IMR-90 (cell line): ENCODE measurements around the gene CAMK2D. TPM values are rescaled to one million over a fixed set of nuclear protein-coding genes. Genes with fewer than 3 reads are reported as not detected.

Source experiments
- ATAC-seq: fragments of 200-7000 bp; cut with Tn5 transposase; 2 replicates; pipeline ENCODE4 v1.9.1; 2020; ENCODE audit warnings: low read depth, mild to moderate bottlenecking, moderate library complexity
- BruUV-seq: library from RNA; stranded (reverse); fragments of 400-500 nt; replicated peaks from 2 replicates; lab custom pipeline; 2021; lab: Mats Ljungman, UMichigan
- CTCF ChIA-PET: fragments of 300-600 bp; formaldehyde crosslinking; extraction: SDS; loops from one replicate; lab custom pipeline; 2021; ENCODE audit warnings: antibody characterized with exemption; lab: Yijun Ruan, JAX
- POLR2A ChIA-PET: fragments of 300-600 bp; sonication (Branson Sonifier 250); formaldehyde crosslinking; loops from one replicate; lab custom pipeline; 2022; ENCODE audit warnings: antibody characterized with exemption; ENCODE audit not compliant: unreplicated experiment; lab: Charles Lee
- DNase-seq: peaks from one replicate; pipeline ENCODE4 v3.0.0; 2013
- H2AFZ ChIP-seq: replicated peaks from 2 replicates; pipeline ENCODE3; 2013; ENCODE audit warnings: low read length, mild to moderate bottlenecking; ENCODE audit not compliant: poor library complexity
- H2AK5ac ChIP-seq: 2 replicates; pipeline ENCODE4 v1.6.1; 2013; ENCODE audit warnings: low read depth, low read length, inconsistent platforms
- H2AK9ac ChIP-seq: replicated peaks from 2 replicates; pipeline ENCODE3; 2013; ENCODE audit warnings: mild to moderate bottlenecking, low read depth, low read length, moderate library complexity; ENCODE audit not compliant: poor library complexity
- H2BK120ac ChIP-seq: 2 replicates; pipeline ENCODE4 v1.6.1; 2013; ENCODE audit warnings: low read depth, low read length, inconsistent platforms
- H2BK15ac ChIP-seq: 3 replicates; pipeline ENCODE4 v1.6.1; 2013; ENCODE audit warnings: low read depth, low read length, inconsistent platforms
- H2BK20ac ChIP-seq: 2 replicates; pipeline ENCODE4 v1.6.1; 2013; ENCODE audit warnings: low read depth, mild to moderate bottlenecking, inconsistent platforms, low read length, moderate library complexity
- H2BK5ac ChIP-seq: 2 replicates; pipeline ENCODE4 v1.6.1; 2013; ENCODE audit warnings: mild to moderate bottlenecking, low read depth, low read length, inconsistent platforms; ENCODE audit not compliant: poor library complexity, severe bottlenecking
- H3K14ac ChIP-seq: replicated peaks from 2 replicates; pipeline ENCODE4 v1.6.1; 2013; ENCODE audit warnings: low read depth, low read length, inconsistent platforms
- H3K18ac ChIP-seq: 2 replicates; pipeline ENCODE4 v1.6.1; 2013; ENCODE audit warnings: low read depth, low read length, control low read depth
- H3K23ac ChIP-seq: 2 replicates; pipeline ENCODE4 v1.6.1; 2013; ENCODE audit warnings: low read depth, low read length, inconsistent platforms
- H3K27ac ChIP-seq: 2 replicates; pipeline ENCODE4 v1.5.1; 2013; ENCODE audit warnings: mild to moderate bottlenecking, control low read depth, low read length; ENCODE audit not compliant: insufficient read depth
- H3K27me3 ChIP-seq: 2 replicates; pipeline ENCODE4 v1.6.1; 2013; ENCODE audit warnings: low read length; ENCODE audit not compliant: control insufficient read depth, insufficient read depth
- H3K36me3 ChIP-seq: 2 replicates; pipeline ENCODE4 v1.6.1; 2013; ENCODE audit warnings: low read length, mixed read lengths; ENCODE audit not compliant: control insufficient read depth, insufficient read depth
- H3K4ac ChIP-seq: 2 replicates; pipeline ENCODE4 v1.6.1; 2013; ENCODE audit warnings: low read depth, low read length, inconsistent platforms
- H3K4me1 ChIP-seq: 2 replicates; pipeline ENCODE4 v1.6.1; 2013; ENCODE audit warnings: low read length, mixed read lengths; ENCODE audit not compliant: control insufficient read depth, insufficient read depth
- H3K4me2 ChIP-seq: 2 replicates; pipeline ENCODE4 v1.6.1; 2013; ENCODE audit warnings: low read depth, mild to moderate bottlenecking, control low read depth, low read length, moderate library complexity
- H3K4me3 ChIP-seq: 2 replicates; pipeline ENCODE4 v1.5.1; 2013; ENCODE audit warnings: low read depth, mild to moderate bottlenecking, control low read depth, low read length, moderate library complexity; ENCODE audit not compliant: insufficient read depth
- H3K56ac ChIP-seq: 2 replicates; pipeline ENCODE4 v1.6.1; 2013; ENCODE audit warnings: low read length, inconsistent platforms; ENCODE audit not compliant: insufficient read depth; ENCODE audit errors: extremely low read depth
- H3K79me1 ChIP-seq, 2 experiments: 2 replicates each; pipeline ENCODE4 v1.6.1; 2013; ENCODE audit warnings: low read length in 2 of 2, inconsistent platforms in 1 of 2, low read depth in 1 of 2
- H3K9ac ChIP-seq: 2 replicates; pipeline ENCODE4 v1.6.1; 2013; ENCODE audit warnings: low read depth, low read length, control low read depth
- H3K9me1 ChIP-seq: 2 replicates; pipeline ENCODE4 v1.6.1; 2013; ENCODE audit warnings: low read length, inconsistent platforms; ENCODE audit not compliant: insufficient read depth
- H3K9me3 ChIP-seq: 2 replicates; pipeline ENCODE4 v1.6.1; 2013; ENCODE audit warnings: low read length; ENCODE audit not compliant: control insufficient read depth, insufficient read depth
- H4K20me1 ChIP-seq: 2 replicates; pipeline ENCODE4 v1.6.1; 2013; ENCODE audit warnings: low read length, inconsistent platforms; ENCODE audit not compliant: insufficient read depth
- H4K5ac ChIP-seq: 2 replicates; pipeline ENCODE4 v1.6.1; 2013; ENCODE audit warnings: mild to moderate bottlenecking, low read depth, low read length, control low read depth
- H4K8ac ChIP-seq, 2 experiments: 2 replicates each; pipeline ENCODE4 v1.6.1; 2013; ENCODE audit warnings: low read depth in 2 of 2, low read length in 2 of 2, control low read depth in 1 of 2, inconsistent platforms in 1 of 2
- H4K91ac ChIP-seq: 2 replicates; pipeline ENCODE4 v1.6.1; 2013; ENCODE audit warnings: low read depth, low read length, inconsistent platforms; ENCODE audit not compliant: insufficient read depth
- CEBPB ChIP-seq: IDR thresholded peaks from 2 replicates; pipeline ENCODE4 v1.6.1; 2012; ENCODE audit warnings: low read depth, low read length, improper control_type of control experiment
- CHD1 ChIP-seq: IDR thresholded peaks from 2 replicates; pipeline ENCODE4 v1.6.1; 2012; ENCODE audit warnings: low read depth, low read length, improper control_type of control experiment
- FOS ChIP-seq: fragments of 150-350 bp; IDR thresholded peaks from 2 replicates; pipeline ENCODE4 v1.6.1; 2016; ENCODE audit warnings: low read depth, low read length
- MAFK ChIP-seq: IDR thresholded peaks from 2 replicates; pipeline ENCODE4 v1.6.1; 2012; ENCODE audit warnings: low read depth, low read length, improper control_type of control experiment
- MAZ ChIP-seq: IDR thresholded peaks from 2 replicates; pipeline ENCODE4 v1.6.1; 2012; ENCODE audit warnings: low read depth, mild to moderate bottlenecking, low read length, improper control_type of control experiment, moderate library complexity, borderline replicate concordance
- MXI1 ChIP-seq: IDR thresholded peaks from 2 replicates; pipeline ENCODE4 v1.6.1; 2012; ENCODE audit warnings: low read depth, mild to moderate bottlenecking, low read length, moderate library complexity, borderline replicate concordance
- NFE2L2 ChIP-seq: fragments of 150-350 bp; IDR thresholded peaks from 2 replicates; pipeline ENCODE4 v1.6.1; 2016; ENCODE audit warnings: low read depth, mild to moderate bottlenecking, low read length
- POLR2A ChIP-seq: IDR thresholded peaks from 2 replicates; pipeline ENCODE4 v1.6.1; 2012; ENCODE audit warnings: mild to moderate bottlenecking, low read depth, low read length
- RAD21 ChIP-seq: IDR thresholded peaks from 2 replicates; pipeline ENCODE4 v1.6.1; 2012; ENCODE audit warnings: low read length, improper control_type of control experiment
- RCOR1 ChIP-seq: IDR thresholded peaks from 2 replicates; pipeline ENCODE4 v1.6.1; 2012; ENCODE audit warnings: mild to moderate bottlenecking, low read length, improper control_type of control experiment; ENCODE audit not compliant: insufficient replicate concordance
- RFX5 ChIP-seq: IDR thresholded peaks from 2 replicates; pipeline ENCODE4 v1.8.0; 2012; ENCODE audit warnings: low read depth, mild to moderate bottlenecking, low read length, moderate library complexity
- SMC3 ChIP-seq: fragments of 150-350 bp; IDR thresholded peaks from 2 replicates; pipeline ENCODE4 v1.6.1; 2016; ENCODE audit warnings: low read depth, mild to moderate bottlenecking, antibody characterized with exemption, low read length, moderate library complexity
- WGBS, 2 experiments: methylation state at CpG; one replicate each; pipeline versions ENCODE4 v1.1.5 to v1.1.7; 2013; ENCODE audit warnings: missing lambda C conversion rate in 2 of 2; ENCODE audit not compliant: insufficient read length in 1 of 2; ENCODE audit errors: extremely low coverage in 2 of 2; 5-methylcytosine and 5-hydroxymethylcytosine counted together
- dilution Hi-C: fragments of 300-500 bp; cut with HindIII; formaldehyde crosslinking; loops from one replicate; pipeline ENCODE4 v1.14.3; 2018; ENCODE audit warnings: low sequenced_read_pairs; ENCODE audit not compliant: unreplicated experiment
- in situ Hi-C: fragments of 300-500 bp; cut with MboI; formaldehyde crosslinking; loops from 3 replicates; pipeline ENCODE4 v1.14.3; 2019; ENCODE audit warnings: low sequenced_read_pairs, inconsistent platforms, mixed read lengths
- intact Hi-C: fragments of 100-400 bp; cut with micrococcal nuclease; formaldehyde crosslinking; loops from 2 replicates; pipeline ENCODE4 v1.10.0; 2022
- polyA plus RNA-seq, 3 experiments: library from polyadenylated mRNA; depleted of rRNA; stranded (reverse); fragments of >200 nt; gene quantifications; 2 replicates each; pipeline ENCODE4 v1.2.3, GENCODE V29; 2012; ENCODE audit warnings: low replicate concordance in 1 of 3
- total RNA-seq: library from RNA; depleted of rRNA; stranded (reverse); fragments of >200 nt; gene quantifications from 2 replicates; pipeline ENCODE4 v1.2.3, GENCODE V29; 2012
- TF ChIP-seq, protein P1 (sequence below): conservative IDR thresholded peaks from 2 replicates; pipeline ENCODE4 v1.5.1; 2012; ENCODE audit warnings: mild to moderate bottlenecking, low read depth, low read length, improper control_type of control experiment
- TF ChIP-seq, protein P2 (sequence below): fragments of 150-350 bp; IDR thresholded peaks from 2 replicates; pipeline ENCODE4 v1.6.1; 2017; ENCODE audit warnings: mild to moderate bottlenecking, antibody characterized with exemption, low read length, low read depth

CAMK2D gene
- total and polyA plus RNA-seq, 2 of the 4 experiments (the other 2 are of a cell fraction), result 44.6 to 156 TPM

DNA sequence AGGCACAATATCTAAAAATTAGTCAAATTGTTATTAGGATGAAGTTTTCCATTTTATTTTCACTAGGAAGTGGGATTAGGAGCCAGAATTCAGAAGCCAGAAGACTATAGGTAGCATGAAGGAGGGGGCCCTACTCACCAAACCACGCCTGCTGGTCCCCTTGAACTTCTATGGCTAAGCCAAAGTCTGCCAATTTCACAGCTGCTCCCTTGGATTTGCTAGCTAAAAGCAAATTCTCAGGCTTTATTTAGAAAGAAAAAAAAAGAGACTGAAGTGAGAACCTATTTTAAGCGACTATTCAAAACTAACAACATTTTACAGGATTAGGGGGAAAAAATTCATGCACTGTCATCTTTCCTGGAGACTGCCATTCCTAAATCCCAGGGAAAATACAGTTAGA lies 224.3 kb downstream of the CAMK2D start:
- Histone ChIP-seq H3K79me1 (peaks cover 9 to 16% of the 10 kb centered on the region in 2 experiments; a peak in 2 of 4 replicates), H2BK20ac (no peak overlapping the region), H4K5ac (no peak overlapping the region), H2BK15ac (no peak overlapping the region), H3K36me3 (no peaks in the 10 kb centered on the region; the same call in 1 of the 2 replicates), H2AFZ (no peak overlapping the region), H3K4ac (no peak overlapping the region), H3K23ac (no peak overlapping the region), H3K4me1 (peaks cover 9% of the 10 kb centered on the region), H2BK5ac (no peak overlapping the region), H2BK120ac (no peak overlapping the region), H3K56ac (no peak overlapping the region), H3K9me3 (no peaks in the 10 kb centered on the region), H4K91ac (no peak overlapping the region), H3K14ac (no peak overlapping the region), H2AK9ac (no peak overlapping the region), H3K27ac (no peak overlapping the region), H3K4me2 (no peak overlapping the region), H2AK5ac (no peak overlapping the region), H4K8ac (no peak overlapping the region), H3K27me3 (no peaks in the 10 kb centered on the region), H3K18ac (no peak overlapping the region), H3K9me1 (no peaks in the 10 kb centered on the region), H3K9ac (no peak overlapping the region), H4K20me1 (no peaks in the 10 kb centered on the region), H3K4me3 (no peak overlapping the region)
- ChIA-PET POLR2A (no interaction called here), CTCF (interaction anchor here (0.7 to 0.8 kb wide), 2 partner anchors 11 to 69 kb away, joined by 3 to 4 read pairs; no protein-coding TSS in a partner anchor)
- dilution Hi-C loops, result no loop called here
- no TSS peak for BruUV-seq
- intact Hi-C loops, result loop anchor here (5.0 kb wide), 1 partner anchor 845 kb away; no protein-coding TSS in a partner anchor
- TF ChIP-seq RCOR1, result no peak
- TF ChIP-seq CEBPB, result no peak
- TF ChIP-seq MXI1, result no peak
- no peak for TF ChIP-seq FOS
- TF ChIP-seq MAZ, result no peak
- TF ChIP-seq, protein P1, sequence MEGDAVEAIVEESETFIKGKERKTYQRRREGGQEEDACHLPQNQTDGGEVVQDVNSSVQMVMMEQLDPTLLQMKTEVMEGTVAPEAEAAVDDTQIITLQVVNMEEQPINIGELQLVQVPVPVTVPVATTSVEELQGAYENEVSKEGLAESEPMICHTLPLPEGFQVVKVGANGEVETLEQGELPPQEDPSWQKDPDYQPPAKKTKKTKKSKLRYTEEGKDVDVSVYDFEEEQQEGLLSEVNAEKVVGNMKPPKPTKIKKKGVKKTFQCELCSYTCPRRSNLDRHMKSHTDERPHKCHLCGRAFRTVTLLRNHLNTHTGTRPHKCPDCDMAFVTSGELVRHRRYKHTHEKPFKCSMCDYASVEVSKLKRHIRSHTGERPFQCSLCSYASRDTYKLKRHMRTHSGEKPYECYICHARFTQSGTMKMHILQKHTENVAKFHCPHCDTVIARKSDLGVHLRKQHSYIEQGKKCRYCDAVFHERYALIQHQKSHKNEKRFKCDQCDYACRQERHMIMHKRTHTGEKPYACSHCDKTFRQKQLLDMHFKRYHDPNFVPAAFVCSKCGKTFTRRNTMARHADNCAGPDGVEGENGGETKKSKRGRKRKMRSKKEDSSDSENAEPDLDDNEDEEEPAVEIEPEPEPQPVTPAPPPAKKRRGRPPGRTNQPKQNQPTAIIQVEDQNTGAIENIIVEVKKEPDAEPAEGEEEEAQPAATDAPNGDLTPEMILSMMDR, result no peak
- no peak for TF ChIP-seq SMC3
- TF ChIP-seq RFX5, result no peak
- no peak for TF ChIP-seq MAFK
- TF ChIP-seq NFE2L2, result no peak
- TF ChIP-seq, protein P2, sequence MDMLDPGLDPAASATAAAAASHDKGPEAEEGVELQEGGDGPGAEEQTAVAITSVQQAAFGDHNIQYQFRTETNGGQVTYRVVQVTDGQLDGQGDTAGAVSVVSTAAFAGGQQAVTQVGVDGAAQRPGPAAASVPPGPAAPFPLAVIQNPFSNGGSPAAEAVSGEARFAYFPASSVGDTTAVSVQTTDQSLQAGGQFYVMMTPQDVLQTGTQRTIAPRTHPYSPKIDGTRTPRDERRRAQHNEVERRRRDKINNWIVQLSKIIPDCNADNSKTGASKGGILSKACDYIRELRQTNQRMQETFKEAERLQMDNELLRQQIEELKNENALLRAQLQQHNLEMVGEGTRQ, result no peak
- TF ChIP-seq POLR2A, result no peak
- TF ChIP-seq CHD1, result no peak
- TF ChIP-seq RAD21, result no peak
- ATAC-seq, result no peak
- no CpG with 5 or more reads among the region's 2 CpGs for WGBS, 2 experiments
- DNase-seq, result no peak
- in situ Hi-C loops, result loop anchor here (25.0 kb wide), 1 partner anchor 825 kb away; no protein-coding TSS in a partner anchor
